ENCODE results near the gene TENT4A.

The TENT4A gene

DNA sequence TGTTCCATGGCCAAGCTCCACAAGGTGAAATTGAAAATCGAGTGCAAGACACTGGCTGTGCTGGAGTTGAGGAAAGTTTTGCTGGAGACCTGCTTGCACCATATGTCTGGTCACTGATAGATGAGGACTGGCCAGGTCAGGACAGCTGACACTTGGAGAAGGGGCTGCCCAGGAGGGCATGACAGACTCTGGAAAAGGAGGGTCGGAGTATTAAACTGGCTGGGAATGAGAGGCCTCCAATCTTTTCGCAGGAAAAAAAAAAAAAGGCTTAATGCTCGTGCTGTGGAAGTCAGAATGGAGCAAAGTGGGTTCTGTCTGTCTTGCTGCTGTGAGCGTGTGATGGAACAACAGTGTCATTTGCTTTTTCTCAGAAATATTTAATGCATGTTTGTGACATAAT lies 5.5 kb downstream of the TENT4A start:
- DNase-seq: no peak

- DNase-seq: no peak
These were observed 6.2 kb downstream of the TENT4A start for GRCh38 chr5:6719417-6719816.

DNA sequence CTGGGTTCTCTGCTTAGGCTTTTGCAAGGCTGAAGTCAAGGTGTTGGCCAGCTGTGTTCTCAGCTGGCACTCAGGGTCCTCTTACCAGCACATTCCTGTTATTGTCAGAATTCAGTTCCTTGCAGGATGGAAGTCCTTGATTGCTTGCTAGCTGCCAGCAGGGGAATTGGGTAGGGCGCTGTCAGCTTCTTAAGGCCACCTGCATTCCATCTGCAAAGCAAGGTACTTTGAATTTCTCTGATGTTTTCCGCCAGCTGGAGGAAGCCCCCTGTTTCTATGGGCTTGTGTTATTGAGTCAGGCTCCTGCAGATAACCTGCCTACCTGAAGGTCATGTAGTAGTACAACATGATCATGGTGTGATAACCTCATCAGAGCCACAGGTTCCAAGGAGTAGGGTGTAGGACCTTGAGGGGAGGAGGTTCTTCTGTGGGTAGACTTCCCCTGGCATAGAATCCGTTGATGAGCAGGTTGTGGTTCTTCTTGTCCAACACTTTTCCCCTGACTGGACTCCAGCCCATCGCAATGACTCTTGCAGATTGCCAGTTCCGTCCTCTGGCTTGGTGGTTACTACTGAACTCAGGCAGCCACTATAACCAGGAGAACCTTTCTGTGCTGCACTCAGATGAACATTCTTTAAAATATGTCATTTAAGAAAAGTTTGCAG lies 6.8 kb downstream of the TENT4A start:
- DNase-seq: no peak

GRCh38 chr5:6720561-6720921 lies 7.3 kb downstream of the TENT4A start:
- no peak for DNase-seq

DNA sequence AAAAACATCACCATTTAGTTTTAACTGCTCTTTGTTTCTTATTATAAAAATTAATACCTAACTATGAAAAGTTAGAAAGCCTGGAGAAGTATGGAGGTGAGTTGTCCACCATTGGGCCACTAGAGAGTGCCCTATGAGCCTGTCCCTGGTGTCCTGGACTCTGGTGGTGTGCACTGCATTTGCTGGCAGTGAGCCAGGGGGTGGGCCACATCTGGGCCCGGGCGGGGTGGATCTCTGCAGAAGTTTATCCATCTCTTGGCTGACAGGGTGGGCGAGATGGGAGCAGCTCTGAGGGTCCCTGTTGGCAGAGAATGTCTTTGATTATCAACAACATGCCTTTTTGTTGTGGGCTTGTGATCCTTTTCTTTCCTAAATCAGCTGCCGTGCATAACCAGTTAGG lies 8.2 kb downstream of the TENT4A start:
- no peak for DNase-seq

- DNase-seq: no peak
These were observed 8.8 kb downstream of the TENT4A start for GRCh38 chr5:6722015-6722414.

- no peak for DNase-seq
These were observed 10.0 kb downstream of the TENT4A start for GRCh38 chr5:6723122-6723815.

- no peak for DNase-seq
These were observed 10.6 kb downstream of the TENT4A start for GRCh38 chr5:6723816-6724300.

DNA sequence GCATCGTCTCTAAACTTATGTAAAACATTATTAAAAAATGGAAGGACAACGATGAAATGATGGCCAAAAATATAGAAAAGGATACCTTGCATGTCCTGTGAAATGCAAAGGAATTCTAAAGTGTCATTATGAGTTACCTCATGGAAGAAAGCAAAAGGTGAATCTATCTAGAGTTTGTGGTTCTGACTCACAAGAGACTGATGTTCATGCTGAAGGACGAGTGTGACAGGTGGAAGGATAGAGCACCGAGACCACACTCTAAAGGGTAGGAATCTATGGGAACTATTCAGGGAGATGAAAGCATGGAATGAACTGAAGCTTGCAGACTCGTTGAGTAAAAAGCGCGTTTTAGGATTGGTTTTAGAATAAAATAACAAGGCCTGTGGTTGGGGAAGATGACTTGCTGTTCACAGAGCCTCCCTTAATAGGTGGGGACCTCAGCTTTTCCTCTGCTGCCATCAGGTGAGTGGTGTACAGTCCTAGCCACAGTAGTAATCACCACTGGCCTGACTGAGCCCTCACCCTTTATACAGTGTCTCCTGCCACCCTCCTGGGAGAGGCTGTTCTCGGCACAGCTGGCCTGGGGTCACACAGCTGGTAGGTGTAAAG lies 11.2 kb downstream of the TENT4A start:
- no peak for DNase-seq

DNA sequence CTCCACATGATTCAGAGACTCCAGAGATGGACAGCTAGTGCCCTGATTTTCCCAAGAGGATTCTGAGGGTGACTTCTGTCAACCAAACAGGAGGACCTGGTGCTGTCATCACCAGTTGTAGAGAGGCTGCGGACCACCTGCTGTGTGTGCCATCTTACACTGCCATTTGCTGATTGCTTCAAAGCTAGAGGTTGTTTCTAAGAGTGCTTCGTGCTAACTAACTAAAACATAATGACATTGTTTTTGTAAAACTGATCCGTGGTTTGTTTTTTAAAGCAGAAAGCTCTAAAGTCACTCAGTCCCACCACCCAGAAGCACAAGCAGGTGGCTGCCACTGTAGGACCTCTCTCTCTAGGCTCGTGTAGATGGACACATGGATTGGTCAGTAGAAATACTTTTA lies 12.2 kb downstream of the TENT4A start:
- DNase-seq: no peak

DNA sequence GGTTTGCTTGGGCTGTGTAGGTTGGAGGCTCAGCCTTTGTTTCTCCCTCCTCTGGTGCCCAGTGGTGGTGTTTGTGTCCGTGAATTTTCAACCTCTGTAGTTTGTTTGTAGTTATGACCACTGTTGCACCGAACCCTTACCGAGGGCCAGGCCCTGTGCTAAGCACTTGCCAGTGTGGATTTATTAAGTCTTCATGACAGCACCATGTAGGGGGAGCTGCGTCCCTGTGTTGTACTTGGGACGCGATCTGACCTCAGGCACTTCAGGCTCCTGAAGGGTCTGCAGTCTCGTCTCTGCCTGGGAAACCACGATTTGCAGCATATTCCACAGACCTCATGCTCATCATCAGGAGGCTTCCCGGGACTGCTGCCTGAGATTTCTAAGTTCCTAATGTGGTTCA lies 12.8 kb downstream of the TENT4A start:
- no peak for DNase-seq

GRCh38 chr5:6727231-6727630 lies 14.0 kb downstream of the TENT4A start:
- no peak for DNase-seq

DNA sequence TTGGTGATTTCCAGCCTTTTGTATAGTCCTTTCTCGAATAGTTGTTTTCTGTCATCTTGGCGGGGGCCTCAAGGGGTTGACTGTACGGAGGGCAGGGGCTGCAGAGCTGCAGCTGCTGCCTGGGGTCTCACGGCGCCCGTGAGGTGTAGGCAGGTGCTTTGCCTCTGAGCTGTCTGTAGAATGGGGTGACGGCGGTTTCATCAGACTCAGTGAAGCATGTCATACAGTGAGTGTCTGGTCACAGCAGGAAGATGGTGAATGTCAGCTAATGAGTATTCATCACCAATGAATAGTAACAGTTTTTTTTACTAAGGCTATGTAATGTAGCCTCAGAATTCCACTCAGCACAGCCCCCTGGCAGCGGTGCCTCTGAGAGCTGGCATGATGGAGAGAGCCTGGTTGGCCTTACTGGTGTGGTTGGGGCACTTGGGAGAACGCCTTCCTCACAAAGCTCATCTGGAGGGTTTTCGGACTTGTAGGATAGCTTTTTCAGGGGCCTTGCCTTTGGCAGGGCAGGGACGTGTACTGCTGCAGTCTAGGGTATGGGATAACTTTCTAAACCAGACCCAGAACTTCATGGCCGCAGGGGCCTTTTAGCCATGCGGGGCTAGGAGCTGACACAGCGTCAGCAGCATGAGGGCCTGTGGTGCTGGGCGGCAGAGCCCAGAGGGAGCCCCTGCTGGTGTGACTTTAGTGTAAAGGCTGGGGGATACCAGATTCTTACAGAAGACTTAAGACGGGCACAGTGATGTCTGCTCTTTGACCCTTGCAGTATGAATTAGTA lies 15.0 kb downstream of the TENT4A start:
- DNase-seq: no peak

GRCh38 chr5:6728795-6729183 lies 15.6 kb downstream of the TENT4A start:
- no peak for DNase-seq

- DNase-seq: no peak
These were observed 16.4 kb downstream of the TENT4A start for GRCh38 chr5:6729386-6730310.

DNA sequence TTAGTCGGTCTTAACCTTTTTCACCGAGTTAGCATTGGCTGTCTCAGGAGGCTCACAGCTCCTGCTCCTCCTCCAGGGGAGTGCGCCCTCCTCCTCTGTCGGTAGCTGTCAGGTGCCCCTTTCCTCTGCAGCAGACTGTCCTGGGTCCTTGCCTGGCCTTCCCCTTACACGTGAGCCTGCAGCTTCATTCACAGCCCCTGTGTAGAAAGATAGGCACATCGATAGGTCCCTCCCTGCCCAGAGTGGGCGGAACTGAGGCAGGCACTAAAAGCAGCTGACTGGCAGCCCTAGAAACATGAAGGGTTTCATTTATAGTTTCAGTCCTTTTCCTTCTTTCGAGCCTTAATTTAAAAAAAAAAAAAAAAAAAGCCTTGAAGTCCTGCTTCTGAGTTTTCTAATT lies 17.2 kb downstream of the TENT4A start:
- no peak for DNase-seq

GRCh38 chr5:6730807-6731206 lies 17.6 kb downstream of the TENT4A start:
- no peak for DNase-seq

DNA sequence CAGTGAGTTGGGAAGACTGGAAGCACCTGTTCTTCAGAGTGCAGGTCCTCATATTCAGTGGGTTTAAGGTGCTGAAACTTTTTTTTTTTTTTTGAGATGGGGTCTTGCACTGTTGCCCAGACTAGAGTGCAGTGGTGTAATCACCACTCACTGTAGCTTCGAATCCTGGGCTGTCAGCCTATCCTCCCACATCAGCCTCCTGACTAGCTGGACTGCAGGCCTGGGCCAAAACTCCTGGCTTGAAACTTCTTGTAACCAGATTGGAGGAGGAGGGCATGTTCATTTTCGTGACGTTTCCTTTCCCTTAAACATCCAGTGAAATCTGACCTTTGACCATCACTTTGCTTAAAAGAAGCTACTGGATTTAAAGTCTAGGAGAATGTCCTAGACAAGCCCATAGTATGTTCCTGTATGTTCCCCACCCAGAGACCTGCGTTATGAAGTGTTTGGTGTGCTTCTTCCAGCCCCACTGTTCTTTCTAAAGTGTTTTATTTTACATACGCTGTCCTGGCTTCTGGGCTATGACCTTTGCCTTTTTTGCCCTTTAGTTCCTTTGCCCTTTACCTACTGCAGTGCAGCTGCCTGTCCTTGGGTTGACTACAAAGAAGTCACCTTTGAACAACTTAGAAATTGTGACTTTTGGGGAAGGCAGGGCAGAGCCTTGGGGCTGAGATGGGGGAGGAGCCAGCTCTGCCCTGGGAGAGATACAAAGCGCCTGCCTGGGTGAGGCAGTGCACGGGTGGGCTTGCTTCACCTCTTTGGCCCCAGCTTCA lies 18.4 kb downstream of the TENT4A start:
- DNase-seq: no peak

DNA sequence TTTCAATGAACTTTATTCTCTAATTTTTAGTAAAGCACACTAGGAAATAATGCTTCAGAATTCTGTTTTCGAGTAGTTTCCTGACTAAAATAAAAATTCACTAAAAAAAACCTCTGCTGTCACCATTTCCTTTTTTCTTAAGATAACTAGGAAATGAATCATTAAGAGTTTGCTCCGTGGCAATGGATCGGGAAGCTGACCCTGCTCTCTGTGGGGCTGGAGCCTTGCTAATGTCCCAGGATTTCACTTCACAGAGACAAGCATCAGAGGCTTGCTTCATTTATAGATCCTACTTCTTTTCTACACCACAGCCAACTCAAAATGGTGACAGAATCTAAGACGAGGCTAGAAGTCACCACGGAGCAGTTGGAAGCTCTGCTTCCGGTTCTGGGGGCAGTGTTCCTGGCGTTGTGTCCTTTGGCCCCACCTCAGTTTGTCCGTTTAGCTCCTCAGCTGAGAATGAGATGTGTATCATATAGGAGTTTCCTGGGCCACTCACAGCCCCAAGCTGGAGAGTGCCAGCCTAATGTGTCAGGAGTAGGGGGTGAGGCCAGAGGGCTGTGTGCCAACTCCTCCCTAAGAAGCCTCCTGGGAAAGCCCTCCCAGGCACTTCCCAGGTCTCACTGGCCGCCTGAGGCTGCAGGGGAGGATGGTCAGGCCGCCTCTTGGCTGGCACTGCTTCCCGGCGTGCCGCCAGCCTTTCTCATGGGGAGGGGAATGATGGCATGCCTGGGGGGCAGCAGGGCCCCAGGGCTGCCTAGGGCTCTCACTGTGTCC lies 19.6 kb downstream of the TENT4A start:
- no peak for DNase-seq

DNA sequence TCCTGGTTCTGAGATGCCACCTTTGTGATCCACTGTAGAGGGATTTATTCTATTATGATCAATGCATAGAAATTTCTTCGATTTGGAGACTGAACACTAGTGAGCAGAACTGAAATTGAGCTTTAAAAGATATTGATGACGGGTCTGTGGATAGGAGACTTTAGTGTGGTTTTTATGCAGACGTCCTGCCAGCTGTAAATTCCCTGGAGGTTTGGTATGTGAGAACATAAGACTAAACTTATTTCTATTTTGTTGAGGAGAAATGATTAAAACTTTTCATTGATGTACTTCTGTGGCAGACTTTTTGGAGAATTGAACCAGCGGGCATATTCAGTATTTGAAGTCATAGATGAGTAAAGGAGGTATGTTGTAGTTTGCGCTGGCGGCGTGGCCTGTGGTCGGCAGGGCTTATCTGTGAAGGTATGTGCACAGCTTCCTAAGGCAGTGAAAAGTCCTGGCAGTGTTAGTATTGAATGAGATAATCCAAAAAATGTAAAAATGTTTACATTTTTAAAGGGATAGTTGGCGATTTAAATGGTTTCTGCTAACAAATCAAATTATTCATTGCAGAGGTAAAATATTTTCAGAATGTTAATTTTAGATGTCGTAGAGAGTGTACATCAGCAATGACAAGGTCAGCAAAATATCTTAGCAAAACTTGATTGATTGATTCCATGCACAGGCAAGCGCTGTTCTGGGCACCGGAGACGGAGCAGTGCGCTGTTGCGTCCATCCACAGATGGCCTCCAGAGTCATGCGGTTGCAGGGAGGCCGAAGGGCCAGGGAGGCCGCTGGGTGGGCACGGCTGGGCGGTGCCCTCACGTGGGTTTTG lies 20.4 kb downstream of the TENT4A start:
- no peak for DNase-seq

All from DMS153 (cell line).